Measurements from ENCODE around the gene PHF12.

Gene PHF12

GRCh38 chr17:28891201-28891600 is 60.1 kb downstream of the PHF12 start:
- H3K9me3 Mint-ChIP-seq: peaks cover 3% of the 10 kb centered on the region
- H3K4me3 Mint-ChIP-seq: peak overlapping the region; percentile 12
- peaks cover 3% of the 10 kb centered on the region for H3K27me3 Mint-ChIP-seq (ENCODE audit: low read depth, poor library complexity)
- TF ChIP-seq, protein P1, sequence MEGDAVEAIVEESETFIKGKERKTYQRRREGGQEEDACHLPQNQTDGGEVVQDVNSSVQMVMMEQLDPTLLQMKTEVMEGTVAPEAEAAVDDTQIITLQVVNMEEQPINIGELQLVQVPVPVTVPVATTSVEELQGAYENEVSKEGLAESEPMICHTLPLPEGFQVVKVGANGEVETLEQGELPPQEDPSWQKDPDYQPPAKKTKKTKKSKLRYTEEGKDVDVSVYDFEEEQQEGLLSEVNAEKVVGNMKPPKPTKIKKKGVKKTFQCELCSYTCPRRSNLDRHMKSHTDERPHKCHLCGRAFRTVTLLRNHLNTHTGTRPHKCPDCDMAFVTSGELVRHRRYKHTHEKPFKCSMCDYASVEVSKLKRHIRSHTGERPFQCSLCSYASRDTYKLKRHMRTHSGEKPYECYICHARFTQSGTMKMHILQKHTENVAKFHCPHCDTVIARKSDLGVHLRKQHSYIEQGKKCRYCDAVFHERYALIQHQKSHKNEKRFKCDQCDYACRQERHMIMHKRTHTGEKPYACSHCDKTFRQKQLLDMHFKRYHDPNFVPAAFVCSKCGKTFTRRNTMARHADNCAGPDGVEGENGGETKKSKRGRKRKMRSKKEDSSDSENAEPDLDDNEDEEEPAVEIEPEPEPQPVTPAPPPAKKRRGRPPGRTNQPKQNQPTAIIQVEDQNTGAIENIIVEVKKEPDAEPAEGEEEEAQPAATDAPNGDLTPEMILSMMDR (IDR thresholded peaks at IDR 0.05): no peak
- peak; percentile 22 for DNase-seq
- H3K4me1 Mint-ChIP-seq: peaks cover 57% of the 10 kb centered on the region
- peak overlapping the region; percentile 93 for H3K27ac Mint-ChIP-seq
- peaks cover 42% of the 10 kb centered on the region for H3K36me3 Mint-ChIP-seq (ENCODE audit: low read depth)

DNA sequence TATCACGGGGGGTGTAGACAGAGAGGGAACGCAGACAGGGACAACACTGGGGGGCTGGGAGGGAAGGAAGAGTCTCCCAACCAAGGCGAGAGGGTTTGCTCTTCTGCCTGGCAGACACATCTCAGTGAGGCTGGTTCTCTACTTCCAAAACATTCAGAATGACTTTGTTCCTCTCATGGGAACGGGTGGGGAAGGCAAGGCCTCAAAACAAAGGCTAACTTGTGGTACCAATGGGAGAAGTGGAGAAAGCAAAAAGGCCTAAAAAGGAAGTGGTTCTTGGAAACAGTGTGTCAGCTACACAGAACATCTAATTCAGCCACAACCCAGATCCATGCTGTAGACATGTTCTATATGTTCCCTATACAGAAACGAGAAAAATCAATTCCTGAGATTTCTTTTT is 61.3 kb downstream of the PHF12 start:
- H3K27me3 Mint-ChIP-seq (ENCODE audit: low read depth, poor library complexity): peaks cover 3% of the 10 kb centered on the region
- H3K36me3 Mint-ChIP-seq (ENCODE audit: low read depth): peaks cover 35% of the 10 kb centered on the region
- H3K9me3 Mint-ChIP-seq: no peaks in the 10 kb centered on the region
- no peak overlapping the region for H3K27ac Mint-ChIP-seq
- DNase-seq: no peak
- H3K4me3 Mint-ChIP-seq: no peak overlapping the region
- peaks cover 48% of the 10 kb centered on the region for H3K4me1 Mint-ChIP-seq
- TF ChIP-seq, protein P1 (IDR thresholded peaks at IDR 0.05): no peak

GRCh38 chr17:28888832-28889231 is 62.5 kb downstream of the PHF12 start:
- DNase-seq: no peak
- Mint-ChIP-seq H3K9me3 (no peaks in the 10 kb centered on the region), H3K4me1 (peaks cover 45% of the 10 kb centered on the region), H3K4me3 (no peak overlapping the region), H3K27ac (peak overlapping the region; percentile 68), H3K36me3 (ENCODE audit: low read depth) (peaks cover 34% of the 10 kb centered on the region), H3K27me3 (ENCODE audit: low read depth, poor library complexity) (peaks cover 3% of the 10 kb centered on the region)
- TF ChIP-seq, protein P1 (IDR thresholded peaks at IDR 0.05): no peak

DNA sequence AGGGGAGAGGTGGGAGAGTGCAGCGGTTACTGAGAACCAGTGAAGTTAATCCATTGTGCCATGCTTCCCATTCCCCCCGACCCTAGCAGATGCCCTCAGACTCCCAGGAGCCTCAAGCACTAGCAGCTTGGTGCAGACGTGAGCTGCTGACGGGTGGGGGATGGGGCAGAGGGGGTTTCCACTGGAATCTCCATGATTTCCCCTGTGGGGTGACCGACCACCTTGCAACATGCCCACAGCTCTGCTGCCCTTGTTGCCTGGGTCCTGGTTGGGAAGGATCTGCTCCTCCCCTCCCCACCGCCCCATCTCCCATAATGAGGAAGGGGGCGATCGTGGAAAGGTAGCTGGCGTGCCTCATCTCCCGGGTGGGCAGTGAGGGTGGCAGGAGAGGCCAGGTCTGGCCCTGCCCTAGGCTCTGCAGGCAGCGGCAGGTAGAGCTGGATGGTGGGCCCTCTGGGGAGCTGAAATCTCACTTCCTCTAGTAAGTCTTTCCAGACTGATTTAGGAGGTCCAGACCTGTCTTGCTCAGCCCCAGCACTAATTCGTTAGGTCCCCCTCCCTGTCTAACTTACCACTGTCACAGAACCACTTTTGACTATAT is 63.3 kb downstream of the PHF12 start:
- H3K27me3 Mint-ChIP-seq (ENCODE audit: low read depth, poor library complexity): no peaks in the 10 kb centered on the region
- DNase-seq: no peak
- H3K4me1 Mint-ChIP-seq: peaks cover 37% of the 10 kb centered on the region
- no peak overlapping the region for H3K27ac Mint-ChIP-seq
- TF ChIP-seq, protein P1 (IDR thresholded peaks at IDR 0.05): no peak
- H3K4me3 Mint-ChIP-seq: no peak overlapping the region
- H3K9me3 Mint-ChIP-seq: no peaks in the 10 kb centered on the region
- H3K36me3 Mint-ChIP-seq (ENCODE audit: low read depth): peaks cover 25% of the 10 kb centered on the region

- H3K9me3 Mint-ChIP-seq: no peaks in the 10 kb centered on the region
- peaks cover 13% of the 10 kb centered on the region for H3K36me3 Mint-ChIP-seq (ENCODE audit: low read depth)
- no peak for DNase-seq
- peak overlapping the region; percentile 86 for H3K27ac Mint-ChIP-seq
- no peak overlapping the region for H3K4me3 Mint-ChIP-seq
- peaks cover 20% of the 10 kb centered on the region for H3K4me1 Mint-ChIP-seq
- TF ChIP-seq, protein P1 (IDR thresholded peaks at IDR 0.05): no peak
- H3K27me3 Mint-ChIP-seq (ENCODE audit: low read depth, poor library complexity): no peaks in the 10 kb centered on the region
These were observed 65.4 kb downstream of the PHF12 start for GRCh38 chr17:28885951-28886350.

DNA sequence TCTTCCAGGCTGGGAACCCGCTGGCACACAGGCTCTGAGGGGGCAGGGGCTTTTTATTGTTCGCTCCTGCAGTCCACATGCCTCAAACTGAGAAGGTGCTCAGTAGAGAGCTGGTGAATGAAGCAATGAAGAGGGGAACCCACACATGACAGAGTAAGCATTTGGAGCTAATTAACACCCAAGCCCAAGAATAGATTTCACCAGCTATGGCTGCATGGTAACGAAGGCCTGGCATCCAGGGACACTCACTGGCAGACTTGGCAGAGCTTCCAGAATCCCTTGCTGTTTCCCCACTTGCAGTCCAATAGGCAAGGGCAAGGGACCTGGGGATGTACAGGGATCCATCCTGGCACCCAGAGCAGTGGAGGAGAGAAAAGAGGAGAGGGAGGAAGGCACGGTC is 66.0 kb downstream of the PHF12 start:
- DNase-seq: no peak
- no peak overlapping the region for H3K27ac Mint-ChIP-seq
- H3K9me3 Mint-ChIP-seq: no peaks in the 10 kb centered on the region
- H3K36me3 Mint-ChIP-seq (ENCODE audit: low read depth): peaks cover 9% of the 10 kb centered on the region
- TF ChIP-seq, protein P1 (IDR thresholded peaks at IDR 0.05): no peak
- no peak overlapping the region for H3K4me3 Mint-ChIP-seq
- H3K27me3 Mint-ChIP-seq (ENCODE audit: low read depth, poor library complexity): no peaks in the 10 kb centered on the region
- peaks cover 15% of the 10 kb centered on the region for H3K4me1 Mint-ChIP-seq
